Thyroid gland (tissue), 4 donors: ENCODE data around the gene PIK3CD.

Experiments
- POLR2A ChIP-seq, 2 donors: fragments of 450-650 bp; IDR thresholded peaks; one replicate each; pipeline ENCODE4 v1.6.1; 2017; ENCODE audit warnings: antibody characterized with exemption in 2 of 2, mild to moderate bottlenecking in 2 of 2, moderate library complexity in 1 of 2
- TF ChIP-seq, protein P1 (sequence below), 6 experiments: fragments of 200-600 bp in 3 of 6; fragments of 450-650 bp in 3 of 6; sonication (generic) in 3 of 6; IDR thresholded peaks; one replicate each; pipeline ENCODE4 v1.5.1; 2016 to 2019; ENCODE audit warnings: antibody characterized with exemption in 6 of 6, mild to moderate bottlenecking in 2 of 6, inconsistent platforms in 1 of 6, moderate library complexity in 1 of 6

DNA sequence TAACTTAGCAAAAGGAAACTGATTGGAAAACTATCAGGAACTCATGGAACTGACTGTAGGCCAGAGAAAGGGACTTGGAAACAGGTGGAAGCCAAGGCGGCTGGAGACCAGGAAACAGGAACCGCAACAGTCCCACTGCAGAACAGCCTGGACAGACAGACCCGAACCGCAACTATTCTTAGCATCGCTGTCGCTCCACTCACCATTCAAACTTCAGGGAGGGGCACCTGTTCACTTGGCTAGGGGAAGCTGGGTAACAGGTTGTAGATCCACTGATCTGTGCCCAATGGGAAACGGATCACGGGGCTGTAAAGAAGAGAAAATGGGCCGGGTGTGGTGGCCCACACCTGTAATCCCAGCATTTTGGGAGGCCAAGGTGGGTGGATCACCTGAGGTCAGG lies 110.3 kb downstream of the PIK3CD start:
- no peak for TF ChIP-seq POLR2A (IDR thresholded peaks at IDR 0.05)
- TF ChIP-seq, protein P1, sequence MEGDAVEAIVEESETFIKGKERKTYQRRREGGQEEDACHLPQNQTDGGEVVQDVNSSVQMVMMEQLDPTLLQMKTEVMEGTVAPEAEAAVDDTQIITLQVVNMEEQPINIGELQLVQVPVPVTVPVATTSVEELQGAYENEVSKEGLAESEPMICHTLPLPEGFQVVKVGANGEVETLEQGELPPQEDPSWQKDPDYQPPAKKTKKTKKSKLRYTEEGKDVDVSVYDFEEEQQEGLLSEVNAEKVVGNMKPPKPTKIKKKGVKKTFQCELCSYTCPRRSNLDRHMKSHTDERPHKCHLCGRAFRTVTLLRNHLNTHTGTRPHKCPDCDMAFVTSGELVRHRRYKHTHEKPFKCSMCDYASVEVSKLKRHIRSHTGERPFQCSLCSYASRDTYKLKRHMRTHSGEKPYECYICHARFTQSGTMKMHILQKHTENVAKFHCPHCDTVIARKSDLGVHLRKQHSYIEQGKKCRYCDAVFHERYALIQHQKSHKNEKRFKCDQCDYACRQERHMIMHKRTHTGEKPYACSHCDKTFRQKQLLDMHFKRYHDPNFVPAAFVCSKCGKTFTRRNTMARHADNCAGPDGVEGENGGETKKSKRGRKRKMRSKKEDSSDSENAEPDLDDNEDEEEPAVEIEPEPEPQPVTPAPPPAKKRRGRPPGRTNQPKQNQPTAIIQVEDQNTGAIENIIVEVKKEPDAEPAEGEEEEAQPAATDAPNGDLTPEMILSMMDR (IDR thresholded peaks at IDR 0.05), result no peak
